ENCODE results near the gene HERC2.
"Not testable (repeated sequence)": the region's sequence is repeated elsewhere in the genome, so short reads cannot be mapped to it uniquely, and the experiment has no call there.

DNA sequence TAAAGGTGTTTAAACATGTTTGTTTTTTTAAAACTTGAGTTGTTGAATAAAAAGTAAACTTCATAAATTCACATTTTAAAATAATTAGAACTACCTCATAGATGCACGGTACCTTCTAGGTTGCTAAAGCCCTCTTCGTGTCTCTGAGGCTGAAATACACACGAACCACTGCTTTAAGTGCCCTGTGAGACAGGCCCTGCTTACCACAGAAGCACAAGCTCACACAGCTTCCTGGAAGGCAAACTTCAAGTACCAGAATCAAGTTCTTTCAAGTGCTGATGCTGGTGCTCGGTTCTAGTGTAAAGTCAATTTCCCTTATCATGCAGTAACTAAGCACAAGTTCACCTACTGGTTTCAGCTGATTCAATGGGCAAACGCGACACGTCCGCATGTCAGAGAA lies 108.6 kb downstream of the HERC2 start:
- TF ChIP-seq EP300, POLR2A (IDR thresholded peaks at IDR 0.05): not testable (repeated sequence)

Measured in ovary (tissue), 1 donor.